ENCODE results near the gene BTK. TPM values are rescaled to one million over a fixed set of nuclear protein-coding genes. Genes with fewer than 3 reads are reported as not detected.
A peak's percentile ranks its signal among the peaks of the same experiment; 100 is the strongest.

The BTK gene
- total and polyA plus RNA-seq, 9 of the 15 experiments (the other 6 are each of a cell fraction or from before 2014, with no cell fraction given) = 14.9 to 93.4 (median 65.2) TPM

DNA sequence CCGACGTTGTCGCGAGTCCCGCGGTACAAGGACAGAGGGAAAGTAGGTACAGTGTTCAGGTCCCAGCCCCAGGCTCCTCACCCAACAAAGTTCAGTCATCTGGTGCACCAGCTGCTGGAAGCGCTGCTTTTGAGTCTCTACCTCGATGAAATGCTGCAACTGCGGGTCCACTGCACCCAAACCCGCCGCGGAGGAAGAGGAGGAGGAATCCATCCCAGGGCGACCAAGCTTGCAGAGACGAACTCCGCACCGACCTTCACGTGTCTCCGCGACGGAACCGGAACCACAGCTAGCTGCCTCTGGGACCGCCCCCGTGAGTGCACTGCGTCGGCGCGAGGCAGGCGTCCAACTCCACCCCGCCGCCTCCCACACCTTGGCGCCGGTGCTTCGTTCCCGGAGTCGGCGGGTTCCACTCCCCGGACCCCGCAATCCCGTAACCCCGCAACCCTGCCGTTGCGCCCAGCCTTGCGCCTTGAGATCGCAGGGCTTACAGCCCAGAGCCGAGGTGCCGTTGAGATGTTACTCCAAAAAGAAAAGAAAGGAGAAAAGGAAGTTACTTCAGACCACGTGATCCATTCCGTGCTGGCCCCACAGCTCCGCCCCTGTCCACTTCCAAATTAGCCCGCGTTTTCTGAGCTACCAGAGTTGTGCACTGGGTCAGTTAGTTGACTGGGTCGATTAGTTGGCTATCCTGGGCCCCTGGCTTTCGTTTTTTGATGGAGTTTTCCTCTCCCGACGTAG lies 37.4 kb downstream of the BTK start, which contains the start of gene TIMM8A (continued):
- TF ChIP-seq, protein P1, sequence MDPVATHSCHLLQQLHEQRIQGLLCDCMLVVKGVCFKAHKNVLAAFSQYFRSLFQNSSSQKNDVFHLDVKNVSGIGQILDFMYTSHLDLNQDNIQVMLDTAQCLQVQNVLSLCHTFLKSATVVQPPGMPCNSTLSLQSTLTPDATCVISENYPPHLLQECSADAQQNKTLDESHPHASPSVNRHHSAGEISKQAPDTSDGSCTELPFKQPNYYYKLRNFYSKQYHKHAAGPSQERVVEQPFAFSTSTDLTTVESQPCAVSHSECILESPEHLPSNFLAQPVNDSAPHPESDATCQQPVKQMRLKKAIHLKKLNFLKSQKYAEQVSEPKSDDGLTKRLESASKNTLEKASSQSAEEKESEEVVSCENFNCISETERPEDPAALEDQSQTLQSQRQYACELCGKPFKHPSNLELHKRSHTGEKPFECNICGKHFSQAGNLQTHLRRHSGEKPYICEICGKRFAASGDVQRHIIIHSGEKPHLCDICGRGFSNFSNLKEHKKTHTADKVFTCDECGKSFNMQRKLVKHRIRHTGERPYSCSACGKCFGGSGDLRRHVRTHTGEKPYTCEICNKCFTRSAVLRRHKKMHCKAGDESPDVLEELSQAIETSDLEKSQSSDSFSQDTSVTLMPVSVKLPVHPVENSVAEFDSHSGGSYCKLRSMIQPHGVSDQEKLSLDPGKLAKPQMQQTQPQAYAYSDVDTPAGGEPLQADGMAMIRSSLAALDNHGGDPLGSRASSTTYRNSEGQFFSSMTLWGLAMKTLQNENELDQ (CRISPR knock-in tag; IDR thresholded peaks at IDR 0.05; ENCODE audit: borderline replicate concordance) = no peak
- TF ChIP-seq, protein P2, sequence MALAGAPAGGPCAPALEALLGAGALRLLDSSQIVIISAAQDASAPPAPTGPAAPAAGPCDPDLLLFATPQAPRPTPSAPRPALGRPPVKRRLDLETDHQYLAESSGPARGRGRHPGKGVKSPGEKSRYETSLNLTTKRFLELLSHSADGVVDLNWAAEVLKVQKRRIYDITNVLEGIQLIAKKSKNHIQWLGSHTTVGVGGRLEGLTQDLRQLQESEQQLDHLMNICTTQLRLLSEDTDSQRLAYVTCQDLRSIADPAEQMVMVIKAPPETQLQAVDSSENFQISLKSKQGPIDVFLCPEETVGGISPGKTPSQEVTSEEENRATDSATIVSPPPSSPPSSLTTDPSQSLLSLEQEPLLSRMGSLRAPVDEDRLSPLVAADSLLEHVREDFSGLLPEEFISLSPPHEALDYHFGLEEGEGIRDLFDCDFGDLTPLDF (CRISPR knock-in tag; IDR thresholded peaks at IDR 0.05) = peak; percentile 78; the same call in 1 of the 2 replicates
- TF ChIP-seq, protein P3, sequence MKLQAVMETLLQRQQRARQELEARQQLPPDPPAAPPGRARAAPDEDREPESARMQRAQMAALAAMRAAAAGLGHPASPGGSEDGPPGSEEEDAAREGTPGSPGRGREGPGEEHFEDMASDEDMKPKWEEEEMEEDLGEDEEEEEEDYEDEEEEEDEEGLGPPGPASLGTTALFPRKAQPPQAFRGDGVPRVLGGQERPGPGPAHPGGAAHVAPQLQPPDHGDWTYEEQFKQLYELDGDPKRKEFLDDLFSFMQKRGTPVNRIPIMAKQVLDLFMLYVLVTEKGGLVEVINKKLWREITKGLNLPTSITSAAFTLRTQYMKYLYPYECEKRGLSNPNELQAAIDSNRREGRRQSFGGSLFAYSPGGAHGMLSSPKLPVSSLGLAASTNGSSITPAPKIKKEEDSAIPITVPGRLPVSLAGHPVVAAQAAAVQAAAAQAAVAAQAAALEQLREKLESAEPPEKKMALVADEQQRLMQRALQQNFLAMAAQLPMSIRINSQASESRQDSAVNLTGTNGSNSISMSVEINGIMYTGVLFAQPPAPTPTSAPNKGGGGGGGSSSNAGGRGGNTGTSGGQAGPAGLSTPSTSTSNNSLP (IDR thresholded peaks at IDR 0.05; ENCODE audit: borderline replicate concordance, low read depth, low read length) = no peak
- TF ChIP-seq PHF8 (IDR thresholded peaks at IDR 0.05; ENCODE audit: borderline replicate concordance, low read length) (peak; percentile 85; the same call in 1 of the 2 replicates), ZNF586 (CRISPR knock-in tag; conservative IDR thresholded peaks at IDR 0.05) (no peak), CREM (IDR thresholded peaks at IDR 0.05; ENCODE audit: low read depth) (peak; percentile 71), TAF7 (tag; IDR thresholded peaks at IDR 0.05) (no peak), U2AF1 (optimal IDR thresholded peaks at IDR 0.05; ENCODE audit: low read depth, low read length) (no peak), TBP (optimal IDR thresholded peaks at IDR 0.05; ENCODE audit: low read depth, low read length) (no peak), XRCC4 (IDR thresholded peaks at IDR 0.05; ENCODE audit: extremely low read depth, insufficient read depth, insufficient read length) (no peak), HDGF (IDR thresholded peaks at IDR 0.05) (no peak), ZNF347 (CRISPR knock-in tag; IDR thresholded peaks at IDR 0.05; ENCODE audit: low read depth) (no peak)
- TF ChIP-seq, protein P4, sequence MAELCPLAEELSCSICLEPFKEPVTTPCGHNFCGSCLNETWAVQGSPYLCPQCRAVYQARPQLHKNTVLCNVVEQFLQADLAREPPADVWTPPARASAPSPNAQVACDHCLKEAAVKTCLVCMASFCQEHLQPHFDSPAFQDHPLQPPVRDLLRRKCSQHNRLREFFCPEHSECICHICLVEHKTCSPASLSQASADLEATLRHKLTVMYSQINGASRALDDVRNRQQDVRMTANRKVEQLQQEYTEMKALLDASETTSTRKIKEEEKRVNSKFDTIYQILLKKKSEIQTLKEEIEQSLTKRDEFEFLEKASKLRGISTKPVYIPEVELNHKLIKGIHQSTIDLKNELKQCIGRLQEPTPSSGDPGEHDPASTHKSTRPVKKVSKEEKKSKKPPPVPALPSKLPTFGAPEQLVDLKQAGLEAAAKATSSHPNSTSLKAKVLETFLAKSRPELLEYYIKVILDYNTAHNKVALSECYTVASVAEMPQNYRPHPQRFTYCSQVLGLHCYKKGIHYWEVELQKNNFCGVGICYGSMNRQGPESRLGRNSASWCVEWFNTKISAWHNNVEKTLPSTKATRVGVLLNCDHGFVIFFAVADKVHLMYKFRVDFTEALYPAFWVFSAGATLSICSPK (IDR thresholded peaks at IDR 0.05; ENCODE audit: borderline replicate concordance) = no peak
- TF ChIP-seq, protein P5, sequence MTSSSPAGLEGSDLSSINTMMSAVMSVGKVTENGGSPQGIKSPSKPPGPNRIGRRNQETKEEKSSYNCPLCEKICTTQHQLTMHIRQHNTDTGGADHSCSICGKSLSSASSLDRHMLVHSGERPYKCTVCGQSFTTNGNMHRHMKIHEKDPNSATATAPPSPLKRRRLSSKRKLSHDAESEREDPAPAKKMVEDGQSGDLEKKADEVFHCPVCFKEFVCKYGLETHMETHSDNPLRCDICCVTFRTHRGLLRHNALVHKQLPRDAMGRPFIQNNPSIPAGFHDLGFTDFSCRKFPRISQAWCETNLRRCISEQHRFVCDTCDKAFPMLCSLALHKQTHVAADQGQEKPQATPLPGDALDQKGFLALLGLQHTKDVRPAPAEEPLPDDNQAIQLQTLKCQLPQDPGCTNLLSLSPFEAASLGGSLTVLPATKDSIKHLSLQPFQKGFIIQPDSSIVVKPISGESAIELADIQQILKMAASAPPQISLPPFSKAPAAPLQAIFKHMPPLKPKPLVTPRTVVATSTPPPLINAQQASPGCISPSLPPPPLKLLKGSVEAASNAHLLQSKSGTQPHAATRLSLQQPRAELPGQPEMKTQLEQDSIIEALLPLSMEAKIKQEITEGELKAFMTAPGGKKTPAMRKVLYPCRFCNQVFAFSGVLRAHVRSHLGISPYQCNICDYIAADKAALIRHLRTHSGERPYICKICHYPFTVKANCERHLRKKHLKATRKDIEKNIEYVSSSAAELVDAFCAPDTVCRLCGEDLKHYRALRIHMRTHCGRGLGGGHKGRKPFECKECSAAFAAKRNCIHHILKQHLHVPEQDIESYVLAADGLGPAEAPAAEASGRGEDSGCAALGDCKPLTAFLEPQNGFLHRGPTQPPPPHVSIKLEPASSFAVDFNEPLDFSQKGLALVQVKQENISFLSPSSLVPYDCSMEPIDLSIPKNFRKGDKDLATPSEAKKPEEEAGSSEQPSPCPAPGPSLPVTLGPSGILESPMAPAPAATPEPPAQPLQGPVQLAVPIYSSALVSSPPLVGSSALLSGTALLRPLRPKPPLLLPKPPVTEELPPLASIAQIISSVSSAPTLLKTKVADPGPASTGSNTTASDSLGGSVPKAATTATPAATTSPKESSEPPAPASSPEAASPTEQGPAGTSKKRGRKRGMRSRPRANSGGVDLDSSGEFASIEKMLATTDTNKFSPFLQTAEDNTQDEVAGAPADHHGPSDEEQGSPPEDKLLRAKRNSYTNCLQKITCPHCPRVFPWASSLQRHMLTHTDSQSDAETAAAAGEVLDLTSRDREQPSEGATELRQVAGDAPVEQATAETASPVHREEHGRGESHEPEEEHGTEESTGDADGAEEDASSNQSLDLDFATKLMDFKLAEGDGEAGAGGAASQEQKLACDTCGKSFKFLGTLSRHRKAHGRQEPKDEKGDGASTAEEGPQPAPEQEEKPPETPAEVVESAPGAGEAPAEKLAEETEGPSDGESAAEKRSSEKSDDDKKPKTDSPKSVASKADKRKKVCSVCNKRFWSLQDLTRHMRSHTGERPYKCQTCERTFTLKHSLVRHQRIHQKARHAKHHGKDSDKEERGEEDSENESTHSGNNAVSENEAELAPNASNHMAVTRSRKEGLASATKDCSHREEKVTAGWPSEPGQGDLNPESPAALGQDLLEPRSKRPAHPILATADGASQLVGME (CRISPR knock-in tag; IDR thresholded peaks at IDR 0.05) = no peak
